HepG2 (cell line): ENCODE data around the gene LBR. TPM values are rescaled to one million over a fixed set of nuclear protein-coding genes. Genes with fewer than 3 reads are reported as not detected.

Experiments
- ASH2L ChIP-seq: fragments of 300-600, 200-600 bp; sonication (generic); IDR thresholded peaks from 2 replicates; pipeline ENCODE4 v1.7.0; 2017; ENCODE audit warnings: low read depth, mild to moderate bottlenecking, moderate library complexity, mixed read lengths, low read length; ENCODE audit not compliant: insufficient read length
- CBX1 ChIP-seq: IDR thresholded peaks from one replicate; pipeline ENCODE4 v1.6.1; 2016; ENCODE audit warnings: antibody characterized with exemption, low read depth
- CENPX ChIP-seq: sonication (generic); formaldehyde crosslinking; IDR thresholded peaks from 2 replicates; pipeline ENCODE4 v1.9.0; 2021; ENCODE audit warnings: mild to moderate bottlenecking, missing genetic modification reagents, moderate library complexity
- FOXA3 ChIP-seq: IDR thresholded peaks from 2 replicates; pipeline ENCODE4 v1.6.1; 2016; ENCODE audit warnings: missing genetic modification reagents, missing compliant biosample characterization
- MLX ChIP-seq: IDR thresholded peaks from 2 replicates; pipeline ENCODE4 v1.6.1; 2016
- PCBP2 ChIP-seq: fragments of 200-400 bp; formaldehyde crosslinking; optimal IDR thresholded peaks from 2 replicates; pipeline ENCODE3; 2018; ENCODE audit warnings: low read length, low read depth; ENCODE audit not compliant: poor library complexity, severe bottlenecking
- THAP7 ChIP-seq: sonication (generic); formaldehyde crosslinking; IDR thresholded peaks from 2 replicates; pipeline ENCODE4 v1.8.1; 2023; ENCODE audit warnings: mild to moderate bottlenecking, missing genetic modification reagents
- ZBTB10 ChIP-seq: sonication (generic); formaldehyde crosslinking; IDR thresholded peaks from 2 replicates; pipeline ENCODE4 v1.4.0; 2020; ENCODE audit warnings: missing genetic modification reagents, borderline replicate concordance
- ZFP82 ChIP-seq: sonication (generic); formaldehyde crosslinking; IDR thresholded peaks from 2 replicates; pipeline ENCODE4 v1.5.1; 2020; ENCODE audit warnings: mild to moderate bottlenecking, missing genetic modification reagents, borderline replicate concordance
- ZKSCAN5 ChIP-seq: sonication (generic); formaldehyde crosslinking; IDR thresholded peaks from 2 replicates; pipeline ENCODE4 v1.5.1; 2020; ENCODE audit warnings: mild to moderate bottlenecking, missing genetic modification reagents
- ZNF335 ChIP-seq: sonication (generic); formaldehyde crosslinking; IDR thresholded peaks from 2 replicates; pipeline ENCODE4 v1.4.0; 2020; ENCODE audit warnings: missing genetic modification reagents
- ZNF468 ChIP-seq: sonication (generic); formaldehyde crosslinking; IDR thresholded peaks from 2 replicates; pipeline ENCODE4 v1.8.0; 2022; ENCODE audit warnings: mild to moderate bottlenecking, moderate library complexity, missing genetic modification reagents
- ZNF512B ChIP-seq: sonication (generic); formaldehyde crosslinking; IDR thresholded peaks from 2 replicates; pipeline ENCODE4 v1.5.1; 2020; ENCODE audit warnings: missing genetic modification reagents, mild to moderate bottlenecking, borderline replicate concordance
- ZNF547 ChIP-seq: sonication (generic); formaldehyde crosslinking; IDR thresholded peaks from 2 replicates; pipeline ENCODE4 v1.5.1; 2020; ENCODE audit warnings: mild to moderate bottlenecking, missing genetic modification reagents
- ZNF552 ChIP-seq: sonication (generic); formaldehyde crosslinking; IDR thresholded peaks from 2 replicates; pipeline ENCODE4 v1.9.0; 2022; ENCODE audit warnings: missing genetic modification reagents, mild to moderate bottlenecking, borderline replicate concordance
- ZNF724P ChIP-seq: sonication (generic); formaldehyde crosslinking; IDR thresholded peaks from 2 replicates; pipeline ENCODE4 v1.8.0; 2022; ENCODE audit warnings: missing genetic modification reagents, borderline replicate concordance
- polyA plus RNA-seq, 8 experiments: library from polyadenylated mRNA; depleted of rRNA in 3 of 8; stranded (reverse) in 7 of 8; unstranded in 1 of 8; fragments of >200 nt; fragmentation: Illumina TruSeq in 4 of 8; extraction: Trizol in 4 of 8; gene quantifications; 2 replicates each; pipeline versions ENCODE4 v1.2.1 to v1.2.3, GENCODE V29; 2011 to 2016; ENCODE audit warnings: low read depth in 4 of 8, missing spikeins in 1 of 8, mixed read lengths in 1 of 8; ENCODE audit not compliant: insufficient read depth in 1 of 8
- total RNA-seq, 5 experiments: library from RNA; depleted of rRNA; stranded (reverse); fragments of >200 nt; fragmentation: Illumina TruSeq; extraction: Trizol; gene quantifications; 2 replicates each; pipeline ENCODE4 v1.2.3, GENCODE V29; 2016; ENCODE audit warnings: low read depth in 1 of 5
- TF ChIP-seq, protein P1 (sequence below): sonication (generic); formaldehyde crosslinking; IDR thresholded peaks from 2 replicates; pipeline ENCODE4 v1.4.0; 2020; ENCODE audit warnings: mild to moderate bottlenecking, missing genetic modification reagents

Gene LBR
- total and polyA plus RNA-seq, 2 of the 13 experiments (the other 11 are each of a cell fraction or from before 2014, with no cell fraction given): 38.9 to 76.7 TPM

DNA sequence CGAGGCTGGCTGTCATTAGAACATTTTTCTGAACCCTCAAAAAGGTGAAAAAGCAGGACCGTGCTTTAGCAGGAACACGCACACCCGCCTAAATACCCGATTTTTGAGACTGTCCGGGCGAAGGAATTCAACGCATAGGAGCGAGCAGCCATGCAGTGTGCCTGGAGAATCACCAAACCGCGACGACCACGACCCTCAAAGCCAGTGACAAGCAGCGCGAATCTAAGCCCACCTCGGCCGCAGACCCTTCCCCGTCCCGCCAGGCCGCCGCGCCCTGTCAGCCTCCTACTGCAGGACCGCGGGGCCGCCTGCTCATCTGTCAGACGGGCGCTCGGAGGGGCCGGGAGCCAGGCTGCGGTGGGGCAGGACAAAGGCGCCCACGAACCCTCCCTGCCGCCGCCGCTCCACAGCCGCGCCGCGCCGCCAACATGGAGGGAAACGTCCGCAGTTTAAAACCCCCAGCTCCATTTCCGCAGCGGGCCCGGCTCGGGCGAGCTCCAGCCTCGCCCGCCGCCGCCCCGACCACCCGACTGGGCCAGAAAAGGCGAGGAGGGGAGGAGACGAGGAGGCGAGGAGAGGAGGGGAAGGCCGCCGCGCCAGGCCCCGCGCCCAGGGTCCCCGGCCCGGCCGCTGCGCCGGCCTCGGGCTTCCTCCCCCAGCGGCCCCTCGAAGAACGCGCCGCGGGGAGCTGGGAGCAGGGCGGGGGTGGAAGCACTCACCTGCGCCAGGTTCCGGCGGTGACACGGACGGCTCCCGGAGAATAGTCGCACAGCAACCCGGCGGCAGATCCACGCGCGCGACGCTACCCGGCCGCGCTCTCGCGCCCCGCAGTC is at the start of gene LBR (continued):
- no peak for TF ChIP-seq ZBTB10 (CRISPR knock-in tag)
- TF ChIP-seq, protein P1, sequence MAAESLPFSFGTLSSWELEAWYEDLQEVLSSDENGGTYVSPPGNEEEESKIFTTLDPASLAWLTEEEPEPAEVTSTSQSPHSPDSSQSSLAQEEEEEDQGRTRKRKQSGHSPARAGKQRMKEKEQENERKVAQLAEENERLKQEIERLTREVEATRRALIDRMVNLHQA (CRISPR knock-in tag): no peak
- no peak for TF ChIP-seq ZNF547
- TF ChIP-seq ZFP82 (CRISPR knock-in tag): 0 out of 2 replicates have a peak, but pooled peaks have one; percentile 26
- no peak for TF ChIP-seq FOXA3 (CRISPR knock-in tag)
- no peak for TF ChIP-seq ZKSCAN5 (CRISPR knock-in tag)
- TF ChIP-seq ZNF335 (CRISPR knock-in tag): no peak
- TF ChIP-seq ZNF468 (CRISPR knock-in tag): 0 out of 2 replicates have a peak, but pooled peaks have one; percentile 26
- TF ChIP-seq ASH2L: peak; percentile 84
- no peak; the same call in 1 of the 2 replicates for TF ChIP-seq ZNF552 (CRISPR knock-in tag)
- no peak for TF ChIP-seq ZNF512B (CRISPR knock-in tag)
- no peak for TF ChIP-seq PCBP2
- no peak for TF ChIP-seq CBX1
- TF ChIP-seq CENPX: no peak
- peak; percentile 14; the same call in 1 of the 2 replicates for TF ChIP-seq ZNF724P (CRISPR knock-in tag)
- no peak for TF ChIP-seq MLX (CRISPR knock-in tag)
- no peak for TF ChIP-seq THAP7 (CRISPR knock-in tag)
